ENCODE data around the gene LCLAT1.

The LCLAT1 gene

GRCh38 chr2:30402441-30403182 lies 44.4 kb upstream of the LCLAT1 start:
- Histone ChIP-seq H3K27me3 (ENCODE audit: insufficient read depth, poor library complexity, severe bottlenecking) (no peaks in the 10 kb centered on the region), H3K27ac (replicated peaks) (no peak overlapping the region), H3K4me3 (replicated peaks; ENCODE audit: insufficient read depth, low read length) (no peak overlapping the region)
- no peak for DNase-seq (ENCODE audit: low read depth in 1 of 2, low spot score in 1 of 2)
- no peak for TF ChIP-seq CTCF (IDR thresholded peaks at IDR 0.05; ENCODE audit: insufficient read depth, low read length)
- TF ChIP-seq POLR2AphosphoS5 (IDR thresholded peaks at IDR 0.05; ENCODE audit: low read depth): no peak
- TF ChIP-seq, protein P1, sequence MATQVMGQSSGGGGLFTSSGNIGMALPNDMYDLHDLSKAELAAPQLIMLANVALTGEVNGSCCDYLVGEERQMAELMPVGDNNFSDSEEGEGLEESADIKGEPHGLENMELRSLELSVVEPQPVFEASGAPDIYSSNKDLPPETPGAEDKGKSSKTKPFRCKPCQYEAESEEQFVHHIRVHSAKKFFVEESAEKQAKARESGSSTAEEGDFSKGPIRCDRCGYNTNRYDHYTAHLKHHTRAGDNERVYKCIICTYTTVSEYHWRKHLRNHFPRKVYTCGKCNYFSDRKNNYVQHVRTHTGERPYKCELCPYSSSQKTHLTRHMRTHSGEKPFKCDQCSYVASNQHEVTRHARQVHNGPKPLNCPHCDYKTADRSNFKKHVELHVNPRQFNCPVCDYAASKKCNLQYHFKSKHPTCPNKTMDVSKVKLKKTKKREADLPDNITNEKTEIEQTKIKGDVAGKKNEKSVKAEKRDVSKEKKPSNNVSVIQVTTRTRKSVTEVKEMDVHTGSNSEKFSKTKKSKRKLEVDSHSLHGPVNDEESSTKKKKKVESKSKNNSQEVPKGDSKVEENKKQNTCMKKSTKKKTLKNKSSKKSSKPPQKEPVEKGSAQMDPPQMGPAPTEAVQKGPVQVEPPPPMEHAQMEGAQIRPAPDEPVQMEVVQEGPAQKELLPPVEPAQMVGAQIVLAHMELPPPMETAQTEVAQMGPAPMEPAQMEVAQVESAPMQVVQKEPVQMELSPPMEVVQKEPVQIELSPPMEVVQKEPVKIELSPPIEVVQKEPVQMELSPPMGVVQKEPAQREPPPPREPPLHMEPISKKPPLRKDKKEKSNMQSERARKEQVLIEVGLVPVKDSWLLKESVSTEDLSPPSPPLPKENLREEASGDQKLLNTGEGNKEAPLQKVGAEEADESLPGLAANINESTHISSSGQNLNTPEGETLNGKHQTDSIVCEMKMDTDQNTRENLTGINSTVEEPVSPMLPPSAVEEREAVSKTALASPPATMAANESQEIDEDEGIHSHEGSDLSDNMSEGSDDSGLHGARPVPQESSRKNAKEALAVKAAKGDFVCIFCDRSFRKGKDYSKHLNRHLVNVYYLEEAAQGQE (IDR thresholded peaks at IDR 0.05; ENCODE audit: insufficient replicate concordance, low read depth): no peak
- no peak for TF ChIP-seq GABPA (IDR thresholded peaks at IDR 0.05; ENCODE audit: low read depth)
- no peak for TF ChIP-seq SPI1 (IDR thresholded peaks at IDR 0.05; ENCODE audit: borderline replicate concordance, low read depth)

DNA sequence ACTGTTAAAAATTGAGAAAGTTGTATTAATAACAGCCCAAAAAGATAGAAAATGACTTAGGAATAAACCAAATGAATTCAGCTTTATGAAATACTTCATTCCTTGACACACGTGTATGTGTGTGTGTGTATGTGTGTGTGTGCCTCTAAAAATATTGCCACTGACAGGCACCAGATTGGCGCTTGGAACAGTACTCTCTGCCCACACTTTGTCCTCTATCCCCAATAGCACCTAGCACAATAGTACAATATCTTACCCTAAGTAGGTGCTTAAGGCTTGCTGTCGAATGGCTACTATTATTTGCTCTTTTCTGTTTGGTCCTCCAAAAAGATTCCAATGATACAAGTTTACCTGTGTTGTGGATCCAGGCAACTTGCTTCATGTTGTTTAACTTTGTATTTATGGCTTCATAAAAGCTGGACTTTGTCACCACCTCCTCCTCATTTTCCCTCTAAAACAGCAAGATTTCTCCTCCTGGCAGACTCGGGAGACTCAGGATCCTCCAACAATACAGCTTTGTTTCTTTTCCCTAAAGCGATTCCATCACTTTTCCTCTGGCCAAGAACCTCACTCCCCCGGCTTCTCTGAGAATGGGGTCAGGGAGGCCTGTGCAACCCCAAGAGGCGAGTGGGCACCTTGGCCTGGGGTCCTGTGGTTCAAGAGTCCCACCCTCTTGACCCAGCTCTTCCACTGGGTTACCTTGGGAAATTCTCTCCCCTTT lies 43.3 kb upstream of the LCLAT1 start:
- TF ChIP-seq POLR2AphosphoS5 (IDR thresholded peaks at IDR 0.05; ENCODE audit: low read depth): no peak
- no peak for TF ChIP-seq GABPA (IDR thresholded peaks at IDR 0.05; ENCODE audit: low read depth)
- TF ChIP-seq, protein P1 (IDR thresholded peaks at IDR 0.05; ENCODE audit: insufficient replicate concordance, low read depth): no peak
- TF ChIP-seq CTCF (IDR thresholded peaks at IDR 0.05; ENCODE audit: insufficient read depth, low read length): no peak
- TF ChIP-seq SPI1 (IDR thresholded peaks at IDR 0.05; ENCODE audit: borderline replicate concordance, low read depth): no peak
- Histone ChIP-seq H3K4me3 (replicated peaks; ENCODE audit: insufficient read depth, low read length) (no peak overlapping the region), H3K27ac (replicated peaks) (no peak overlapping the region), H3K27me3 (ENCODE audit: insufficient read depth, poor library complexity, severe bottlenecking) (no peaks in the 10 kb centered on the region)
- no peak for DNase-seq (ENCODE audit: low read depth in 1 of 2, low spot score in 1 of 2)

- no peak overlapping the region for H3K27ac ChIP-seq (replicated peaks)
- H3K4me3 ChIP-seq (replicated peaks; ENCODE audit: insufficient read depth, low read length): no peak overlapping the region
- DNase-seq (ENCODE audit: low read depth in 1 of 2, low spot score in 1 of 2): no peak
- no peaks in the 10 kb centered on the region for H3K27me3 ChIP-seq (ENCODE audit: insufficient read depth, poor library complexity, severe bottlenecking)
- TF ChIP-seq GABPA (IDR thresholded peaks at IDR 0.05; ENCODE audit: low read depth): no peak
- TF ChIP-seq POLR2AphosphoS5 (IDR thresholded peaks at IDR 0.05; ENCODE audit: low read depth): no peak
- TF ChIP-seq, protein P1 (IDR thresholded peaks at IDR 0.05; ENCODE audit: insufficient replicate concordance, low read depth): no peak
Measured at GRCh38 chr2:30404319-30405259, 42.5 kb upstream of the LCLAT1 start.

Data from HL-60 (cell line).